AML-193 (cell line): Measurements from ENCODE around the gene LIN52.

ENCODE experiments used
- DNase-seq, 2 experiments: peaks; one replicate each; lab custom pipeline; 2025; lab: John Stamatoyannopoulos, UW

Gene LIN52

DNA sequence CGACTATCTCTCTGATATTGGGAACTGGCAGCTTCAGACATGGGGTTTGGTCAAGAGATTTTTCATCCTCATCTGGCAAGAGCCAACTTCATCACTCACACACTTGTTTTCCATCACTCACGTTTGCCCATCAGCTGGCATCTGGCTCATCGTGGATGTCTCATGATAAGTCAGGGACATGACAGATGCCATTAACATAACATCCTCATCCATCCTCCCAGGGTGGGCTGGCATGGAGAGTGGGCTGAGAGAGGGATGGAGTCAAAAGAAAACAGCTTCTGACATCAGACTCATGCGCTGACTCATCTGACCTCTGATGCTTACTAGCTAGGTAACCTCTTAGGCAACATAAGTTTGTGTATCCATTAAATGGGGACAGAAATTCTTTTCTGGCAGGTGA lies 152.7 kb downstream of the LIN52 start:
- DNase-seq, result no peak

GRCh38 chr14:74238974-74239847 lies 154.5 kb downstream of the LIN52 start, which contains the start of gene VSX2:
Gene VSX2, plus strand, starts transcription at chr14:74239449. Its CDS starts 113 bp downstream, at chr14:74239562.
- no peak for DNase-seq

- no peak for DNase-seq
These were observed 155.4 kb downstream of the LIN52 start for GRCh38 chr14:74239848-74240793.

DNA sequence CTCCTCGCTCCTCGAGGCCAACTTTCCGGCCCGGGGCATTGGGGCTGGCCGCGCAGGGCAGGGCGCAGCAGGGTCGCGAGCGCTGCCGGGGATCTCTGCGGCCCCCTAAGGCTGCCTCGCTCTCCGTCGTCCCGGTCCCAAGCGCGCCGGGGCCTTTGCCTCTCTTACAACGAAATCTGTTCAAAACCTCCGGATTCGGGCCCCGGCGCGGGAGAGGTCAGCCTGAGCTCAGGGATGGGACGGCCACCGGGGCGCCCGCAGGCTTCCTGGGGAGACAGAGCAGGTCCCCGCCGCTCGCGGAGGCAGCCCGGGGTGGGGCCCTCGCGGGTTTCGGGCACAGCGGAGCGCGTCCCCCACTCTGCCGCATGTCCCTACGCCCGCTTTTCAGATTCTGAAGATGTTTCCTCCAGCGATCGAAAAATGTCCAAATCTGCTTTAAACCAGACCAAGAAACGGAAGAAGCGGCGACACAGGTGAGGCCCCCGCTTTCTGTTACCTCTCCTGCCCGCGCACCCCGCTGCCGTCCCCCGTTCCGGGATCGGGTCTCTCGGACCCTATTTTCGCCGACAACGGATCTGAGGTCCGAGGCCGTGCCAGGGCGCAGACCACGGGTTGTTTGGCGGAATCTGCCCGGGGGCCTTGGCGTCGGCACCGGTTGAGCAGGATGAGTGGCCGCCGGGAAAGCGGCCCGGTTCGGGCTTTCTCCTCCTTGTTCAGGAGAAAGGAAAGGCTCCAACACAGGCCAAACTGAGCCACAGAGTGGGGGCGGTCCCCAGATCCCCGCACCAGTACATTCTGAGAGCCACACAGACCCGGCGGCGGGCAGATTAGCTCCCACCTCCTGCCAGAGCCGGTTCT lies 156.3 kb downstream of the LIN52 start:
- DNase-seq, result no peak

- DNase-seq, result no peak
These were observed 156.9 kb downstream of the LIN52 start for GRCh38 chr14:74241652-74242017.

GRCh38 chr14:74242021-74242779 lies 157.4 kb downstream of the LIN52 start:
- DNase-seq, result no peak

- DNase-seq, result no peak
These were observed 158.0 kb downstream of the LIN52 start for GRCh38 chr14:74242780-74243042.

- DNase-seq, result no peak
These were observed 158.3 kb downstream of the LIN52 start for GRCh38 chr14:74243051-74243450.

GRCh38 chr14:74244115-74244514 lies 159.4 kb downstream of the LIN52 start:
- no peak for DNase-seq

DNA sequence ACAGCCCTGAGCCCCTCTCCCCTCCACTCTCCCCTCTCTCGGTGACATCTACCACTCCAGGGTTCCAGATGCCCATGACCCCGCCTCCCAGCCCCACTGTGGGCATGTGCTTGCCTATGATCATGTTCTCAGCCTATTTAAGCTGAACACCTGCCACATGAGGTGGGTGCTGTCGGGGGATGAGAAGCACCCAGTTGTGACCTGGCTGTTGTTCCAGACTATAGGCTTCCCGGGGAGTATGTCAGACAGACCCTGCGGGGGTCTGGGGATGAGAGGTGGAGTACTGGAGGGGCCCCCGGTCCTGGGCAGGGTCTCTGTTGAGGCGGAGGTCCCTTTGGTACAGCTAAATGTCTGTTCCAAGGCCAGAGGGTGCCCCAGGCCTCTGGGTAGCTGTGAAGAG lies 160.5 kb downstream of the LIN52 start:
- no peak for DNase-seq

- DNase-seq, result no peak
These were observed 161.8 kb downstream of the LIN52 start for GRCh38 chr14:74246542-74246941.

DNA sequence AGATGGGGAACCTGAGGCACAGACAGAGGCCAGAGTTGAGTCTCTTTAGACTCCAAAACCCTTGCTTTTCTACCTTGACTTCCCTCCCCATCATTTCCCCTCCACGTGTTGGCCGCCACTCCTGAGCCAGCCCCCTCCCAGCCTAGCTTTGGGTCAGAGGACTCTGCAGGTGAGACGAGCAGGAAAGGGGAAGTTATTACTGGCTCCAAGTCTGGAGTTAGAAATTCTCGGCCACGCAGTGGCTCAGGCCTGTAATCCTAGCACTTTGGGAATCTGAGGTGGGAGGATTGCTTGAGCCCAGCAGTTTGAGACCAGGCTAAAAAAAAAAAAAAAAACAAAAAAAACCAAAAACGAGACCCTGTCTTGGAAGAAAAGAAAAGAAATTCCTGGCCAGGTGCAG lies 163.3 kb downstream of the LIN52 start:
- no peak for DNase-seq

- no peak for DNase-seq
These were observed 164.9 kb downstream of the LIN52 start for GRCh38 chr14:74249433-74250375.
